Measurements from ENCODE around the gene SLC44A3. TPM values are rescaled to one million over a fixed set of nuclear protein-coding genes. Genes with fewer than 3 reads are reported as not detected.

Gene SLC44A3
- total RNA-seq, 3 donors from 2014 or later = 2.1 to 12.6 (median 10.5) TPM

GRCh38 chr1:94888201-94888600 lies 68.0 kb downstream of the SLC44A3 start:
- Histone ChIP-seq H3K4me1 (peaks cover 0 to 6% of the 10 kb centered on the region in 2 donors), H3K36me3 (no peaks in the 10 kb centered on the region), H3K9me3 (no peaks in the 10 kb centered on the region), H3K27me3 (no peaks in the 10 kb centered on the region), H3K27ac (no peak overlapping the region), H3K4me3 (no peak overlapping the region)
- DNase-seq (ENCODE audit: low spot score in 2 of 2) = no peak
- intact Hi-C loops (cut with DNase I; ENCODE audit: low total_unique reads) = no loop called here
- TF ChIP-seq CTCF (IDR thresholded peaks at IDR 0.05) (no peak), POLR2A (IDR thresholded peaks at IDR 0.05) (no peak), POLR2AphosphoS5 (IDR thresholded peaks at IDR 0.05) (no peak)

- Histone ChIP-seq H3K27me3 (no peaks in the 10 kb centered on the region), H3K4me3 (no peak overlapping the region), H3K27ac (no peak overlapping the region), H3K9me3 (no peaks in the 10 kb centered on the region), H3K36me3 (peaks cover 8% of the 10 kb centered on the region), H3K4me1 (no peaks in the 10 kb centered on the region)
- intact Hi-C loops (cut with DNase I; ENCODE audit: low total_unique reads) = no loop called here
- TF ChIP-seq POLR2A (IDR thresholded peaks at IDR 0.05) = no peak
- TF ChIP-seq CTCF (IDR thresholded peaks at IDR 0.05) = no peak
- TF ChIP-seq POLR2AphosphoS5 (IDR thresholded peaks at IDR 0.05) = no peak
- DNase-seq (ENCODE audit: low spot score in 2 of 2) = no peak
These were observed 72.6 kb downstream of the SLC44A3 start for GRCh38 chr1:94892604-94893254.

- H3K27ac ChIP-seq = no peak overlapping the region
- no peaks in the 10 kb centered on the region for H3K9me3 ChIP-seq
- TF ChIP-seq CTCF (IDR thresholded peaks at IDR 0.05) (no peak), POLR2AphosphoS5 (IDR thresholded peaks at IDR 0.05) (no peak), POLR2A (IDR thresholded peaks at IDR 0.05) (no peak)
- H3K4me1 ChIP-seq = peaks cover 0 to 5% of the 10 kb centered on the region in 2 donors
- no peak overlapping the region for H3K4me3 ChIP-seq
- H3K27me3 ChIP-seq = no peaks in the 10 kb centered on the region
- H3K36me3 ChIP-seq = peaks cover 8% of the 10 kb centered on the region
- intact Hi-C loops (cut with DNase I; ENCODE audit: low total_unique reads) = no loop called here
- no peak for DNase-seq (ENCODE audit: low spot score in 2 of 2)
These were observed 74.5 kb downstream of the SLC44A3 start for GRCh38 chr1:94894630-94895029.

- H3K4me1 ChIP-seq = peaks cover 0 to 11% of the 10 kb centered on the region in 2 donors
- DNase-seq (ENCODE audit: low spot score in 2 of 2) = no peak
- H3K9me3 ChIP-seq = no peaks in the 10 kb centered on the region
- peaks cover 8% of the 10 kb centered on the region for H3K36me3 ChIP-seq
- TF ChIP-seq POLR2AphosphoS5 (IDR thresholded peaks at IDR 0.05) (no peak), CTCF (IDR thresholded peaks at IDR 0.05) (no peak), POLR2A (IDR thresholded peaks at IDR 0.05) (no peak)
- no peak overlapping the region for H3K4me3 ChIP-seq
- intact Hi-C loops (cut with DNase I; ENCODE audit: low total_unique reads) = no loop called here
- H3K27ac ChIP-seq = no peak overlapping the region
- no peaks in the 10 kb centered on the region for H3K27me3 ChIP-seq
These were observed 75.4 kb downstream of the SLC44A3 start for GRCh38 chr1:94895518-94895917.

GRCh38 chr1:94898491-94899385 lies 78.6 kb downstream of the SLC44A3 start:
- intact Hi-C loops (cut with DNase I; ENCODE audit: low total_unique reads) = no loop called here

More at GRCh38 chr1:94898491-94899385, 78.6 kb downstream of the SLC44A3 start:
- TF ChIP-seq POLR2A (IDR thresholded peaks at IDR 0.05) (no peak), CTCF (IDR thresholded peaks at IDR 0.05) (no peak), POLR2AphosphoS5 (IDR thresholded peaks at IDR 0.05) (no peak)
- H3K4me1 ChIP-seq = peaks cover 0 to 11% of the 10 kb centered on the region in 2 donors
- peak overlapping the region; percentile 16 to 18 for H3K27ac ChIP-seq
- H3K27me3 ChIP-seq = no peaks in the 10 kb centered on the region
- peaks cover 8% of the 10 kb centered on the region for H3K36me3 ChIP-seq
- H3K4me3 ChIP-seq = no peak overlapping the region
- H3K9me3 ChIP-seq = no peaks in the 10 kb centered on the region
- no peak for DNase-seq (ENCODE audit: low spot score in 2 of 2)
